Gastroesophageal sphincter (tissue), 3 donors: ENCODE data around the gene SAMMSON.

ENCODE experiments used
- CTCF ChIP-seq, 4 experiments: fragments of 200-600 bp in 2 of 4; fragments of 450-650 bp in 2 of 4; sonication (generic) in 1 of 4; IDR thresholded peaks; one replicate each; pipeline ENCODE4 v1.5.1; 2017 to 2019; ENCODE audit warnings: antibody characterized with exemption in 4 of 4, mild to moderate bottlenecking in 2 of 4, moderate library complexity in 2 of 4
- EP300 ChIP-seq: sonication (generic); formaldehyde crosslinking; IDR thresholded peaks from one replicate; pipeline ENCODE4 v1.6.1; 2017; ENCODE audit warnings: antibody characterized with exemption, mild to moderate bottlenecking
- POLR2A ChIP-seq, 2 donors: fragments of 450-650 bp; IDR thresholded peaks; one replicate each; pipeline ENCODE4 v1.6.1; 2017; ENCODE audit warnings: antibody characterized with exemption in 2 of 2, mild to moderate bottlenecking in 2 of 2, moderate library complexity in 1 of 2
- POLR2AphosphoS5 ChIP-seq: sonication (generic); formaldehyde crosslinking; IDR thresholded peaks from one replicate; pipeline ENCODE4 v1.6.1; 2017; ENCODE audit warnings: antibody characterized with exemption

GRCh38 chr3:70111411-70111810 lies 111.9 kb downstream of the SAMMSON start:
- TF ChIP-seq CTCF (IDR thresholded peaks at IDR 0.05) (no peak), POLR2A (IDR thresholded peaks at IDR 0.05) (no peak), POLR2AphosphoS5 (no peak), EP300 (no peak)
